Natural killer cell (primary cell): ENCODE results near the gene CACNA2D4. TPM values are rescaled to one million over a fixed set of nuclear protein-coding genes. Genes with fewer than 3 reads are reported as not detected.

Source experiments
- ATAC-seq, 3 donors: fragments of 150-1000 bp in 2 of 3; fragments of 200-7000 bp in 1 of 3; cut with Tn5 transposase; 1 replicate in 1 of 3; 2 replicates in 2 of 3; pipeline ENCODE4 v1.10.0; 2021; ENCODE audit warnings: mild to moderate bottlenecking in 2 of 3, moderate library complexity in 2 of 3
- DNase-seq, 2 donors: peaks; one replicate each; pipeline versions ENCODE4 v3.0.0 to v3.0.0-alpha.2; 2013 to 2021; ENCODE audit warnings: mixed read lengths in 1 of 2
- H3K27ac ChIP-seq: one replicate; pipeline ENCODE4 v1.5.1; 2013; ENCODE audit warnings: mild to moderate bottlenecking, low read length
- H3K27me3 ChIP-seq: one replicate; pipeline ENCODE4 v1.6.1; 2013; ENCODE audit warnings: low read length; ENCODE audit not compliant: control insufficient read depth, insufficient read depth
- H3K36me3 ChIP-seq: one replicate; pipeline ENCODE4 v1.6.1; 2013; ENCODE audit warnings: low read length; ENCODE audit not compliant: control insufficient read depth, insufficient read depth
- H3K4me1 ChIP-seq: one replicate; pipeline ENCODE4 v1.6.1; 2013; ENCODE audit warnings: low read length; ENCODE audit not compliant: control insufficient read depth, insufficient read depth
- H3K4me3 ChIP-seq: one replicate; pipeline ENCODE4 v1.5.1; 2013; ENCODE audit warnings: low read length
- H3K9me3 ChIP-seq: one replicate; pipeline ENCODE4 v1.6.1; 2013; ENCODE audit warnings: low read length; ENCODE audit not compliant: control insufficient read depth, insufficient read depth
- H3K27ac Mint-ChIP-seq, 2 donors: one replicate each; pipeline ENCODE4 v1.8.0; 2022; ENCODE audit warnings: mild to moderate bottlenecking in 2 of 2, mixed read lengths in 2 of 2, moderate library complexity in 1 of 2
- H3K27me3 Mint-ChIP-seq, 2 donors: one replicate each; pipeline ENCODE4 v1.8.0; 2022; ENCODE audit warnings: low read depth in 2 of 2, mixed read lengths in 2 of 2
- H3K36me3 Mint-ChIP-seq: one replicate; pipeline ENCODE4 v1.8.0; 2022; ENCODE audit warnings: mixed read lengths
- H3K4me1 Mint-ChIP-seq, 2 donors: one replicate each; pipeline ENCODE4 v1.8.0; 2022; ENCODE audit warnings: mixed read lengths in 2 of 2
- H3K4me3 Mint-ChIP-seq: one replicate; pipeline ENCODE4 v1.8.0; 2022; ENCODE audit warnings: mild to moderate bottlenecking, moderate library complexity, mixed read lengths
- H3K9me3 Mint-ChIP-seq, 2 donors: one replicate each; pipeline ENCODE4 v1.8.0; 2022; ENCODE audit warnings: mixed read lengths in 2 of 2
- WGBS: methylation state at CpG from one replicate; pipeline ENCODE4 v1.1.7; 2013; ENCODE audit warnings: missing lambda C conversion rate; ENCODE audit not compliant: insufficient coverage; 5-methylcytosine and 5-hydroxymethylcytosine counted together
- intact Hi-C: fragments of 100-400 bp; cut with micrococcal nuclease; formaldehyde crosslinking; loops from one replicate; pipeline ENCODE4 v1.14.2; 2022
- total RNA-seq, 4 donors: library from RNA; stranded (reverse); fragments of 120-200 nt in 1 of 4; gene quantifications; one replicate each; pipeline versions ENCODE4 v1.2.3 to v1.2.4, GENCODE V29; 2013 to 2022
- TF ChIP-seq, protein P1 (sequence below): fragments of 200-600 bp; IDR thresholded peaks from one replicate; pipeline ENCODE4 v1.8.0; 2022; ENCODE audit warnings: antibody characterized with exemption

Gene CACNA2D4
- total RNA-seq, 3 donors from 2014 or later (not counting 1 experiment from before 2014, with no cell fraction given) = 26.5 to 49.6 (median 34.9) TPM

DNA sequence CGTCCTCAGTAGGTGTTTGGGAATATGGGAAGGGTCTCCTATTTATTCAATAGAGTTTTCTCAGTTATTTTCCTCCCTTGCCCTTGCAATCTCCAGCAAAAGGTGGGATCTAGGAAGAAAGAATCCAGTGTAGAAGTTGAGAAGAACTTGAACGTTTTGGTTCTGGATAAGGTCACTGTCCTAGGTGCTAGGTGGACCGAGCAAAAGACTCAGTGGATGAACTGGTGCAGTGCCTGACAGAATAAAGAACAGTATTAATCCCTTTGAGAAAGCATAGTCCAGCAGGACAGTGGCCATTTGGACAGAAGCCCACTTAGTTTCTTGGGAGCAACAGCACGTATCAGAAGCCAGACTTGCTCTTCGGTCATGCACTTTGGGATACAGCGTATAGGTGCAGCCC lies 130.7 kb downstream of the CACNA2D4 start:
- H3K4me3 ChIP-seq = no peak overlapping the region
- Mint-ChIP-seq H3K27ac (peak overlapping the region in 1 of 2 donors; percentile 9), H3K4me3 (no peak overlapping the region), H3K27me3 (no peaks in the 10 kb centered on the region), H3K9me3 (no peaks in the 10 kb centered on the region), H3K4me1 (peaks cover 23 to 24% of the 10 kb centered on the region in 2 donors), H3K36me3 (no peaks in the 10 kb centered on the region)
- H3K27ac ChIP-seq = no peak overlapping the region
- DNase-seq (no peak), ATAC-seq (no peak)
- H3K27me3 ChIP-seq = no peaks in the 10 kb centered on the region
- intact Hi-C loops = no loop called here
- TF ChIP-seq, protein P1, sequence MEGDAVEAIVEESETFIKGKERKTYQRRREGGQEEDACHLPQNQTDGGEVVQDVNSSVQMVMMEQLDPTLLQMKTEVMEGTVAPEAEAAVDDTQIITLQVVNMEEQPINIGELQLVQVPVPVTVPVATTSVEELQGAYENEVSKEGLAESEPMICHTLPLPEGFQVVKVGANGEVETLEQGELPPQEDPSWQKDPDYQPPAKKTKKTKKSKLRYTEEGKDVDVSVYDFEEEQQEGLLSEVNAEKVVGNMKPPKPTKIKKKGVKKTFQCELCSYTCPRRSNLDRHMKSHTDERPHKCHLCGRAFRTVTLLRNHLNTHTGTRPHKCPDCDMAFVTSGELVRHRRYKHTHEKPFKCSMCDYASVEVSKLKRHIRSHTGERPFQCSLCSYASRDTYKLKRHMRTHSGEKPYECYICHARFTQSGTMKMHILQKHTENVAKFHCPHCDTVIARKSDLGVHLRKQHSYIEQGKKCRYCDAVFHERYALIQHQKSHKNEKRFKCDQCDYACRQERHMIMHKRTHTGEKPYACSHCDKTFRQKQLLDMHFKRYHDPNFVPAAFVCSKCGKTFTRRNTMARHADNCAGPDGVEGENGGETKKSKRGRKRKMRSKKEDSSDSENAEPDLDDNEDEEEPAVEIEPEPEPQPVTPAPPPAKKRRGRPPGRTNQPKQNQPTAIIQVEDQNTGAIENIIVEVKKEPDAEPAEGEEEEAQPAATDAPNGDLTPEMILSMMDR = no peak
- peaks cover 15% of the 10 kb centered on the region for H3K4me1 ChIP-seq
- WGBS = 82% methylated on average over 6 of the region's 6 CpGs
- no peaks in the 10 kb centered on the region for H3K9me3 ChIP-seq
- peaks cover 24% of the 10 kb centered on the region for H3K36me3 ChIP-seq

DNA sequence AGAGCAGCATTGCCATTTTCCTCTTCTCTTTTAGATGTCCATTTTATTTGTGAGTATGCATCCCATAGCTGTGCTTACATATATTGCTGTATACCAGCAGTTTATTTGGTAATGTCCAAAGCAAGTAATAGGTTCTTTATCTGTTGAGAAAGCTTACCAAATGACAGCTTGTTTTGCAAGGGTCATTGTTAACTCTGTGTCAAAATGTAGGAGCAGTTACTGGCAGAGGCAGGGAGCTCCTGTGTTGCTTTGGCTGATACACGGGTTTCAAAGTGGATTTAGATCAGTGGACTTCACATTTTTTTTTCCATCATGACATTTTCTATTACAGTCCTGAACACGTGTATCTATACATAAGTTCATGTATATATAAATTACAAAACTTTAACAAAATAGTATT lies 136.2 kb downstream of the CACNA2D4 start:
- Histone ChIP-seq H3K4me3 (no peak overlapping the region), H3K9me3 (no peaks in the 10 kb centered on the region), H3K36me3 (peaks cover 46% of the 10 kb centered on the region), H3K27me3 (no peaks in the 10 kb centered on the region), H3K27ac (no peak overlapping the region), H3K4me1 (no peaks in the 10 kb centered on the region)
- H3K4me3 Mint-ChIP-seq = no peak overlapping the region
- 100% methylated on average over 1 of the region's 2 CpGs for WGBS
- H3K27ac Mint-ChIP-seq = no peak overlapping the region
- no peaks in the 10 kb centered on the region for H3K27me3 Mint-ChIP-seq
- TF ChIP-seq, protein P1 = no peak
- H3K36me3 Mint-ChIP-seq = peaks cover 14% of the 10 kb centered on the region
- intact Hi-C loops = no loop called here
- DNase-seq (no peak), ATAC-seq (no peak)
- H3K4me1 Mint-ChIP-seq = peaks cover 4 to 13% of the 10 kb centered on the region in 2 donors
- no peaks in the 10 kb centered on the region for H3K9me3 Mint-ChIP-seq

DNA sequence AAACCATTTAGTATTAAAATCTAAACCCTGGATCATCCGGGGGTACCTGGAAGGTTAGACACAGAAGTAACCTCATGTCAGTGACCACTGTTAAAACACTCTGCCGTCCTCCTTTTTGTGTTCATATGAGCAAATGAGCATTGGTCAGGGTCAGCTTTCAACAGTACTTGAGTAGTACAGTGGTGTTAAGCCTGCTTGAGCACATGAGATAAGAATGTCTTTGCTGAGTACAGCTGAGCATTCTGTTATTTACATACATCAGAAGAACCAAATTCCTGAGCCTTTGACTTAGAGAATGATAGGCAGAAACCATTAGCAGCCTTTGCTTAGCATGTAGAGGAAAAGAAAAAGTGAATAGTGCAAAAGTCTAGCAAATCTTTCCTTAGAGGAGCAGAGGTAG lies 136.7 kb downstream of the CACNA2D4 start:
- Mint-ChIP-seq H3K36me3 (peaks cover 14% of the 10 kb centered on the region), H3K27me3 (no peaks in the 10 kb centered on the region), H3K27ac (no peak overlapping the region), H3K9me3 (no peaks in the 10 kb centered on the region), H3K4me3 (no peak overlapping the region), H3K4me1 (peaks cover 1 to 9% of the 10 kb centered on the region in 2 donors)
- H3K36me3 ChIP-seq = peaks cover 42% of the 10 kb centered on the region
- H3K9me3 ChIP-seq = no peaks in the 10 kb centered on the region
- H3K4me3 ChIP-seq = no peak overlapping the region
- intact Hi-C loops = no loop called here
- TF ChIP-seq, protein P1 = no peak
- no peaks in the 10 kb centered on the region for H3K27me3 ChIP-seq
- H3K27ac ChIP-seq = no peak overlapping the region
- H3K4me1 ChIP-seq = no peaks in the 10 kb centered on the region
- ATAC-seq (no peak), DNase-seq (no peak)
- WGBS = 36% methylated on average over 2 of the region's 2 CpGs

DNA sequence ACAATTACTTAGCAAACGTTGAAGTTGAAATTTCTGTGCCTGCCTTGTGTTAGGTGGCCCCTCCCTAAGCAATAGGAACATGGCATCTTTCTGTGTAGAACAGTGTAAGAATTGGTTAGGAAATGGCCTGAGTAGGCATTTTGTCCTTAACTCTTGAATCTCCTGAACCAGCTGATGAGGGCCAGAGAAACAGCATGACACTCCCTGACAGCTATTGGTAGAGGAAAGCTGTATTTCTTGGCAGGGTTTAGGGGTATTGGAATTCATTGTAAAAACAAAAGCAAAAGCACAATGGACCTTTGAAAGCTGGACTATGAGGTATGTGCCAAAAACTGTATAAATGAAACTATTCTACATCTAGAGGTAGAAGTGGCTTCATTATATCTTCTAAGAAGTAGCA lies 138.7 kb downstream of the CACNA2D4 start:
- Mint-ChIP-seq H3K4me3 (no peak overlapping the region), H3K27me3 (no peaks in the 10 kb centered on the region), H3K9me3 (no peaks in the 10 kb centered on the region), H3K27ac (no peak overlapping the region), H3K36me3 (peaks cover 14% of the 10 kb centered on the region), H3K4me1 (peaks cover 19 to 23% of the 10 kb centered on the region in 2 donors)
- no peak for DNase-seq
- intact Hi-C loops = no loop called here
- peaks cover 27% of the 10 kb centered on the region for H3K36me3 ChIP-seq
- H3K27me3 ChIP-seq = no peaks in the 10 kb centered on the region
- no peaks in the 10 kb centered on the region for H3K4me1 ChIP-seq
- no peak overlapping the region for H3K27ac ChIP-seq
- 90% methylated on average over 1 of the region's 1 CpG for WGBS
- TF ChIP-seq, protein P1 = no peak
- H3K9me3 ChIP-seq = no peaks in the 10 kb centered on the region
- no peak for ATAC-seq
- no peak overlapping the region for H3K4me3 ChIP-seq
